GM12878 (cell line): ENCODE results near the gene ADAM23. TPM values are rescaled to one million over a fixed set of nuclear protein-coding genes. Genes with fewer than 3 reads are reported as not detected.

ENCODE experiments used
- ATAC-seq: fragments of 200-7000 bp; cut with Tn5 transposase; 3 replicates; pipeline ENCODE4 v1.9.1; 2020; ENCODE audit warnings: mild to moderate bottlenecking, moderate library complexity
- BruUV-seq: library from RNA; stranded (reverse); fragments of 400-500 nt; replicated peaks from 2 replicates; lab custom pipeline; 2021; lab: Mats Ljungman, UMichigan
- CTCF ChIA-PET: fragments of 300-600 bp; sonication (Branson Sonifier 250); formaldehyde crosslinking; extraction: SDS; loops from one replicate; lab custom pipeline; 2021; ENCODE audit warnings: inconsistent platforms; lab: Yijun Ruan, JAX
- POLR2A ChIA-PET: fragments of 350-600 bp; formaldehyde crosslinking; extraction: SDS; loops from one replicate; lab custom pipeline; 2021; ENCODE audit warnings: inconsistent platforms; lab: Charles Lee
- RAD21 ChIA-PET: fragments of 300-600 bp; sonication (Branson Sonifier 250); formaldehyde crosslinking; loops from one replicate; lab custom pipeline; 2023; ENCODE audit warnings: antibody characterized with exemption; ENCODE audit not compliant: unreplicated experiment; lab: Charles Lee
- SMC1A ChIA-PET: fragments of 300-600 bp; sonication (Branson Sonifier 250); formaldehyde crosslinking; loops from one replicate; lab custom pipeline; 2023; ENCODE audit not compliant: unreplicated experiment, uncharacterized antibody; lab: Charles Lee
- DNase-seq: peaks from one replicate; pipeline ENCODE4 v3.0.0-alpha.2; 2011; ENCODE audit warnings: low read depth, low spot score
- FAIRE-seq: peaks from 3 replicates; lab custom pipeline; 2011; peaks lifted over from hg19 to GRCh38; lab: Jason Lieb, UNC
- H2AFZ ChIP-seq: 2 replicates; pipeline ENCODE4 v1.6.0; 2011; ENCODE audit warnings: low read depth, low read length, control low read depth; ENCODE audit not compliant: control insufficient read depth
- H3K27ac ChIP-seq: 2 replicates; pipeline ENCODE4 v1.5.1; 2011; ENCODE audit warnings: control low read depth; ENCODE audit not compliant: control insufficient read depth, insufficient read depth
- H3K27me3 ChIP-seq, 2 experiments: replicated peaks in 1 of 2; 2 replicates each; pipeline versions ENCODE4 v1.6.0 to v1.6.1; 2011; ENCODE audit warnings: low read length in 1 of 2; ENCODE audit not compliant: control insufficient read depth in 2 of 2, insufficient read depth in 2 of 2
- H3K36me3 ChIP-seq, 2 experiments: 2 replicates each; pipeline ENCODE4 v1.5.1; 2011; ENCODE audit warnings: low read length in 1 of 2; ENCODE audit not compliant: control insufficient read depth in 2 of 2, insufficient read depth in 2 of 2
- H3K4me1 ChIP-seq: 2 replicates; pipeline ENCODE4 v1.6.1; 2011; ENCODE audit warnings: mild to moderate bottlenecking, low read length, moderate library complexity, mixed read lengths; ENCODE audit not compliant: control insufficient read depth, insufficient read depth
- H3K4me2 ChIP-seq: 2 replicates; pipeline ENCODE4 v1.6.0; 2011; ENCODE audit warnings: control low read depth; ENCODE audit not compliant: control insufficient read depth, insufficient read depth
- H3K4me3 ChIP-seq: fragments of 200-600 bp; sonication (generic); 2 replicates; pipeline ENCODE4 v1.5.1; 2016
- H3K79me2 ChIP-seq: 2 replicates; pipeline ENCODE4 v1.6.0; 2011; ENCODE audit warnings: low read length; ENCODE audit not compliant: control insufficient read depth, insufficient read depth
- H3K9ac ChIP-seq: 2 replicates; pipeline ENCODE4 v1.8.0; 2011; ENCODE audit warnings: low read length, control low read depth, mixed read lengths; ENCODE audit not compliant: control insufficient read depth, insufficient read depth
- H3K9me3 ChIP-seq: replicated peaks from 3 replicates; pipeline ENCODE4 v1.5.1; 2011; ENCODE audit warnings: mild to moderate bottlenecking, low read length; ENCODE audit not compliant: control insufficient read depth, insufficient read depth
- H4K20me1 ChIP-seq: 2 replicates; pipeline ENCODE4 v1.6.0; 2011; ENCODE audit not compliant: control insufficient read depth, insufficient read depth
- BHLHE40 ChIP-seq, 2 experiments: fragments of 450-650 bp in 1 of 2; IDR thresholded peaks; 2 replicates each; pipeline ENCODE4 v1.6.1; 2011 to 2017; ENCODE audit warnings: low read depth in 2 of 2, borderline replicate concordance in 1 of 2, improper control_type of control experiment in 1 of 2, low read length in 1 of 2, mild to moderate bottlenecking in 1 of 2
- BMI1 ChIP-seq: fragments of 450-650 bp; IDR thresholded peaks from 2 replicates; pipeline ENCODE4 v1.6.1; 2016; ENCODE audit warnings: mild to moderate bottlenecking, moderate library complexity, borderline replicate concordance
- CBX5 ChIP-seq: sonication (generic); IDR thresholded peaks from 2 replicates; pipeline ENCODE4 v1.6.1; 2016; ENCODE audit warnings: low read depth, moderate library complexity, mild to moderate bottlenecking, inconsistent platforms
- FOS ChIP-seq: IDR thresholded peaks from 3 replicates; pipeline ENCODE4 v1.6.1; 2011; ENCODE audit warnings: borderline replicate concordance; ENCODE audit not compliant: insufficient read length; ENCODE audit errors: extremely low read depth
- GATAD2B ChIP-seq: fragments of 450-650 bp; conservative IDR thresholded peaks from 2 replicates; pipeline ENCODE4 v1.6.1; 2017; ENCODE audit warnings: low read depth, mild to moderate bottlenecking, moderate library complexity
- PAX5 ChIP-seq: IDR thresholded peaks from 2 replicates; pipeline ENCODE4 v1.6.1; 2011; ENCODE audit warnings: low read depth, low read length, borderline replicate concordance
- RCOR1 ChIP-seq: conservative IDR thresholded peaks from 2 replicates; pipeline ENCODE4 v1.6.1; 2012; ENCODE audit warnings: low read depth, low read length, improper control_type of control experiment
- STAT1 ChIP-seq: fragments of 450-650 bp; conservative IDR thresholded peaks from 2 replicates; pipeline ENCODE4 v1.6.1; 2014; ENCODE audit warnings: antibody characterized with exemption, mild to moderate bottlenecking
- WGBS: methylation state at CpG from one replicate; pipeline ENCODE4 v1.1.6; 2016; ENCODE audit warnings: low lambda C conversion rate; ENCODE audit not compliant: insufficient replicate concordance, insufficient coverage; ENCODE audit errors: missing lambda C conversion rate; 5-methylcytosine and 5-hydroxymethylcytosine counted together
- in situ Hi-C: fragments of 300-500 bp; cut with MboI; formaldehyde crosslinking; loops from 9 replicates; pipeline ENCODE4 v1.14.3; 2018; ENCODE audit warnings: mixed read lengths
- intact Hi-C: fragments of 100-400 bp; cut with micrococcal nuclease; formaldehyde crosslinking; loops from one replicate; pipeline ENCODE4 v1.14.2; 2022; ENCODE audit not compliant: unreplicated experiment
- polyA plus RNA-seq, 11 experiments: library from polyadenylated mRNA; depleted of rRNA in 4 of 11; unstranded in 6 of 11; stranded (reverse) in 5 of 11; fragments of >200 nt; fragmentation: Nextera tagmentation in 4 of 11; fragmentation: Illumina TruSeq in 1 of 11; extraction: Ambion mirVana in 4 of 11; extraction: Trizol in 1 of 11; gene quantifications; 1 replicate in 1 of 11; 2 replicates in 10 of 11; pipeline versions ENCODE4 v1.2.1 to v1.2.3, GENCODE V29; 2011 to 2016; ENCODE audit warnings: inconsistent platforms in 2 of 11, missing spikeins in 2 of 11, low read depth in 1 of 11
- total RNA-seq, 4 experiments: library from RNA; depleted of rRNA in 3 of 4; stranded (reverse); fragments of >200 nt in 3 of 4; fragmentation: Illumina TruSeq in 1 of 4; extraction: Trizol in 1 of 4; gene quantifications; 2 replicates each; pipeline versions ENCODE4 v1.2.1 to v1.2.3, GENCODE V29; 2013 to 2021
- TF ChIP-seq, protein P1 (sequence below): IDR thresholded peaks from 2 replicates; pipeline ENCODE4 v1.6.1; 2012; ENCODE audit warnings: improper control_type of control experiment, low read depth, low read length; ENCODE audit not compliant: insufficient replicate concordance
- TF ChIP-seq, protein P2 (sequence below): fragments of 450-650 bp; IDR thresholded peaks from 2 replicates; pipeline ENCODE4 v1.6.1; 2017; ENCODE audit warnings: borderline replicate concordance
- TF ChIP-seq, protein P3 (sequence below): fragments of 450-650 bp; IDR thresholded peaks from 2 replicates; pipeline ENCODE4 v1.6.1; 2018; ENCODE audit warnings: borderline replicate concordance, mild to moderate bottlenecking; ENCODE audit not compliant: partially characterized antibody

ADAM23 gene
- total and polyA plus RNA-seq, 10 of the 15 experiments (the other 5 are each of a cell fraction or from before 2014, with no cell fraction given): 5.7 to 41.8 (median 15.6) TPM

DNA sequence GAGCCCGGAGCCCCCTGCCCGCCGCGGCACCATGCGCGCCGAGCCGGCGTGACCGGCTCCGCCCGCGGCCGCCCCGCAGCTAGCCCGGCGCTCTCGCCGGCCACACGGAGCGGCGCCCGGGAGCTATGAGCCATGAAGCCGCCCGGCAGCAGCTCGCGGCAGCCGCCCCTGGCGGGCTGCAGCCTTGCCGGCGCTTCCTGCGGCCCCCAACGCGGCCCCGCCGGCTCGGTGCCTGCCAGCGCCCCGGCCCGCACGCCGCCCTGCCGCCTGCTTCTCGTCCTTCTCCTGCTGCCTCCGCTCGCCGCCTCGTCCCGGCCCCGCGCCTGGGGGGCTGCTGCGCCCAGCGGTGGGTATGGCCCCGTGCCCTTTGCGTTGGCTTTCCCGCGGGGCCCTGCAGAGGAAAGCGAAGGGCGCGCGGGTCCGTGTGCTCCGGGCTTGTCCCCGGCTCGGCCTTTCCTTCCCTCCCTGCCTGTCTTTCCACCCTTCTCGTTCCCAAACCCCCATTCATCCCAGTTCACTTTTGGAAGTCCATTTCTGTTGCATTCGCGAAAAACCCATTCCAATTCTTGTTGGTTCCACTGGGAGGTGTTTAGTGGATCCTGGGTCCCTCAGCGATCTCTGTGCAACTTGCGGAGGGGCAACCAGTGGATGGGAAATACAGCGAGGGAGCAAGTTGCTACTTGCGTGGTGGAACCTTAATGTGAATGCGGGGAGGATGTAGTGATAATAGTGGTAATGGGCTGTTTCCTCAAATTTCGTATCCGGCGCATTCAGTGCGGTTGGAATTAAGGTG, 599 bp downstream of the ADAM23 start:
- FAIRE-seq (no peak), ATAC-seq (peak; percentile 63), DNase-seq (no peak)
- ChIA-PET POLR2A (interaction anchor here (1.3 kb wide), 1 partner anchor 13 kb away, joined by 7 read pairs; no protein-coding TSS in a partner anchor), SMC1A (interaction anchor here (0.8 kb wide), 1 partner anchor 112 kb away, joined by 3 read pairs; no protein-coding TSS in a partner anchor), RAD21 (interaction anchor here (1.0 to 1.5 kb wide), 2 partner anchors 20 to 113 kb away, joined by 3 to 6 read pairs; no protein-coding TSS in a partner anchor), CTCF (no interaction called here)
- H3K9me3 ChIP-seq: no peaks in the 10 kb centered on the region
- WGBS: 5% methylated on average over 39 of the region's 77 CpGs
- peaks cover 3 to 24% of the 10 kb centered on the region in 2 experiments for H3K27me3 ChIP-seq
- no peaks in the 10 kb centered on the region for H3K36me3 ChIP-seq
- no peak overlapping the region for H3K9ac ChIP-seq
- BruUV-seq: no TSS peak
- H3K4me3 ChIP-seq: peak overlapping the region; percentile 63
- H3K27ac ChIP-seq: no peak overlapping the region
- H3K4me2 ChIP-seq: peak overlapping the region; percentile 84; the same call in 1 of the 2 replicates
- H3K4me1 ChIP-seq: peaks cover 7% of the 10 kb centered on the region
- H4K20me1 ChIP-seq: no peaks in the 10 kb centered on the region
- in situ Hi-C loops (no loop called here), intact Hi-C loops (loop anchor here (2.0 to 10.0 kb wide), 2 partner anchors 51 to 169 kb away; partner anchors contain the start of gene ZDBF2)
- no peaks in the 10 kb centered on the region; the same call in 1 of the 2 replicates for H3K79me2 ChIP-seq
- H2AFZ ChIP-seq: no peak overlapping the region; the same call in none of the 2 replicates
- TF ChIP-seq FOS (no peak), CBX5 (no peak), GATAD2B (0 out of 2 replicates have a peak, but pooled peaks have one; percentile 43), STAT1 (no peak), RCOR1 (no peak), BHLHE40 (IDR thresholded peaks at IDR 0.05; ENCODE audit: borderline replicate concordance in 1 of 2, low read depth in 2 of 2, low read length in 1 of 2) (peak in 1 of 2 experiments; percentile 19; a peak in 1 of 4 replicates), PAX5 (no peak), BMI1 (no peak)
- TF ChIP-seq, protein P1, sequence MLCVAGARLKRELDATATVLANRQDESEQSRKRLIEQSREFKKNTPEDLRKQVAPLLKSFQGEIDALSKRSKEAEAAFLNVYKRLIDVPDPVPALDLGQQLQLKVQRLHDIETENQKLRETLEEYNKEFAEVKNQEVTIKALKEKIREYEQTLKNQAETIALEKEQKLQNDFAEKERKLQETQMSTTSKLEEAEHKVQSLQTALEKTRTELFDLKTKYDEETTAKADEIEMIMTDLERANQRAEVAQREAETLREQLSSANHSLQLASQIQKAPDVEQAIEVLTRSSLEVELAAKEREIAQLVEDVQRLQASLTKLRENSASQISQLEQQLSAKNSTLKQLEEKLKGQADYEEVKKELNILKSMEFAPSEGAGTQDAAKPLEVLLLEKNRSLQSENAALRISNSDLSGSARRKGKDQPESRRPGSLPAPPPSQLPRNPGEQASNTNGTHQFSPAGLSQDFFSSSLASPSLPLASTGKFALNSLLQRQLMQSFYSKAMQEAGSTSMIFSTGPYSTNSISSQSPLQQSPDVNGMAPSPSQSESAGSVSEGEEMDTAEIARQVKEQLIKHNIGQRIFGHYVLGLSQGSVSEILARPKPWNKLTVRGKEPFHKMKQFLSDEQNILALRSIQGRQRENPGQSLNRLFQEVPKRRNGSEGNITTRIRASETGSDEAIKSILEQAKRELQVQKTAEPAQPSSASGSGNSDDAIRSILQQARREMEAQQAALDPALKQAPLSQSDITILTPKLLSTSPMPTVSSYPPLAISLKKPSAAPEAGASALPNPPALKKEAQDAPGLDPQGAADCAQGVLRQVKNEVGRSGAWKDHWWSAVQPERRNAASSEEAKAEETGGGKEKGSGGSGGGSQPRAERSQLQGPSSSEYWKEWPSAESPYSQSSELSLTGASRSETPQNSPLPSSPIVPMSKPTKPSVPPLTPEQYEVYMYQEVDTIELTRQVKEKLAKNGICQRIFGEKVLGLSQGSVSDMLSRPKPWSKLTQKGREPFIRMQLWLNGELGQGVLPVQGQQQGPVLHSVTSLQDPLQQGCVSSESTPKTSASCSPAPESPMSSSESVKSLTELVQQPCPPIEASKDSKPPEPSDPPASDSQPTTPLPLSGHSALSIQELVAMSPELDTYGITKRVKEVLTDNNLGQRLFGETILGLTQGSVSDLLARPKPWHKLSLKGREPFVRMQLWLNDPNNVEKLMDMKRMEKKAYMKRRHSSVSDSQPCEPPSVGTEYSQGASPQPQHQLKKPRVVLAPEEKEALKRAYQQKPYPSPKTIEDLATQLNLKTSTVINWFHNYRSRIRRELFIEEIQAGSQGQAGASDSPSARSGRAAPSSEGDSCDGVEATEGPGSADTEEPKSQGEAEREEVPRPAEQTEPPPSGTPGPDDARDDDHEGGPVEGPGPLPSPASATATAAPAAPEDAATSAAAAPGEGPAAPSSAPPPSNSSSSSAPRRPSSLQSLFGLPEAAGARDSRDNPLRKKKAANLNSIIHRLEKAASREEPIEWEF: no peak
- TF ChIP-seq, protein P2, sequence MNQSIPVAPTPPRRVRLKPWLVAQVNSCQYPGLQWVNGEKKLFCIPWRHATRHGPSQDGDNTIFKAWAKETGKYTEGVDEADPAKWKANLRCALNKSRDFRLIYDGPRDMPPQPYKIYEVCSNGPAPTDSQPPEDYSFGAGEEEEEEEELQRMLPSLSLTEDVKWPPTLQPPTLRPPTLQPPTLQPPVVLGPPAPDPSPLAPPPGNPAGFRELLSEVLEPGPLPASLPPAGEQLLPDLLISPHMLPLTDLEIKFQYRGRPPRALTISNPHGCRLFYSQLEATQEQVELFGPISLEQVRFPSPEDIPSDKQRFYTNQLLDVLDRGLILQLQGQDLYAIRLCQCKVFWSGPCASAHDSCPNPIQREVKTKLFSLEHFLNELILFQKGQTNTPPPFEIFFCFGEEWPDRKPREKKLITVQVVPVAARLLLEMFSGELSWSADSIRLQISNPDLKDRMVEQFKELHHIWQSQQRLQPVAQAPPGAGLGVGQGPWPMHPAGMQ: no peak
- TF ChIP-seq, protein P3, sequence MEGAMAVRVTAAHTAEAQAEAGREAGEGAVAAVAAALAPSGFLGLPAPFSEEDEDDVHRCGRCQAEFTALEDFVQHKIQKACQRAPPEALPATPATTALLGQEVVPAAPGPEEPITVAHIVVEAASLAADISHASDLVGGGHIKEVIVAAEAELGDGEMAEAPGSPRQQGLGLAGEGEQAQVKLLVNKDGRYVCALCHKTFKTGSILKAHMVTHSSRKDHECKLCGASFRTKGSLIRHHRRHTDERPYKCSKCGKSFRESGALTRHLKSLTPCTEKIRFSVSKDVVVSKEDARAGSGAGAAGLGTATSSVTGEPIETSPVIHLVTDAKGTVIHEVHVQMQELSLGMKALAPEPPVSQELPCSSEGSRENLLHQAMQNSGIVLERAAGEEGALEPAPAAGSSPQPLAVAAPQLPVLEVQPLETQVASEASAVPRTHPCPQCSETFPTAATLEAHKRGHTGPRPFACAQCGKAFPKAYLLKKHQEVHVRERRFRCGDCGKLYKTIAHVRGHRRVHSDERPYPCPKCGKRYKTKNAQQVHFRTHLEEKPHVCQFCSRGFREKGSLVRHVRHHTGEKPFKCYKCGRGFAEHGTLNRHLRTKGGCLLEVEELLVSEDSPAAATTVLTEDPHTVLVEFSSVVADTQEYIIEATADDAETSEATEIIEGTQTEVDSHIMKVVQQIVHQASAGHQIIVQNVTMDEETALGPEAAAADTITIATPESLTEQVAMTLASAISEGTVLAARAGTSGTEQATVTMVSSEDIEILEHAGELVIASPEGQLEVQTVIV: no peak
